Adrenal gland (tissue), 5 donors: Measurements from ENCODE around the gene CSTPP1.

ENCODE experiments used
- CTCF ChIP-seq, 6 experiments: fragments of 450-650 bp in 4 of 6; fragments of 200-600 bp in 2 of 6; sonication (generic) in 1 of 6; IDR thresholded peaks; 1 replicate in 5 of 6; 2 replicates in 1 of 6; pipeline versions ENCODE4 v1.5.1 to v1.8.0; 2016 to 2021; ENCODE audit warnings: antibody characterized with exemption in 6 of 6, mild to moderate bottlenecking in 2 of 6, moderate library complexity in 1 of 6
- POLR2A ChIP-seq, 2 donors: fragments of 450-650 bp; IDR thresholded peaks; one replicate each; pipeline ENCODE4 v1.6.1; 2017; ENCODE audit warnings: antibody characterized with exemption in 2 of 2, mild to moderate bottlenecking in 2 of 2, moderate library complexity in 1 of 2
- donor health status: DM: no; HTN: no; CAD: no.

- TF ChIP-seq POLR2A (IDR thresholded peaks at IDR 0.05) (no peak), CTCF (IDR thresholded peaks at IDR 0.05) (no peak)
Measured at GRCh38 chr11:46894961-46895360, 41.6 kb upstream of the CSTPP1 start.
